GM12892 (cell line): Measurements from ENCODE around the gene NFYC.

Experiments used
- POLR2A ChIP-seq: IDR thresholded peaks from 2 replicates; pipeline ENCODE4 v1.6.1; 2011; ENCODE audit warnings: low read depth, low read length, control low read depth
- POLR2AphosphoS5 ChIP-seq: IDR thresholded peaks from 2 replicates; pipeline ENCODE4 v1.6.1; 2011; ENCODE audit warnings: low read depth, low read length, control low read depth

DNA sequence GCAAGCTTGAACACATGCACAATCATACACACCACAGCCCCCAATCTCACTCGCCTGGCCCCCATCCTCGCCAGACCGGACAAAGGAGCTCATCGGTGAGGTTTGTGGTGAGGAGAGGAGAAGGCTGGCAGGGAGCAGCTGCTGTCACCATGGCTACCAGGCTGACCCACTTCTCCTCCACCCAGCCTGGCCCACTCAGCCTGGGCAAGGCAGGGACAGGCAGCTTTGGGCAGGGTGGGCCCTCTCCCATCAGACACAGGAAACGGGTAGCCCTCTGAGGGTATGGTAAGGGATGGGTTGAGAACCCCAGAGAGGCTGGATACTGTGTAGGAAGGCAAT is 41.9 kb upstream of the NFYC start:
- no peak for TF ChIP-seq POLR2A
- no peak for TF ChIP-seq POLR2AphosphoS5
